ENCODE results near the gene CLINT1. TPM values are rescaled to one million over a fixed set of nuclear protein-coding genes. Genes with fewer than 3 reads are reported as not detected.

Gene CLINT1
- total and polyA plus RNA-seq, 2 of the 13 experiments (the other 11 are each of a cell fraction or from before 2014, with no cell fraction given) = 64.0 to 104 TPM

DNA sequence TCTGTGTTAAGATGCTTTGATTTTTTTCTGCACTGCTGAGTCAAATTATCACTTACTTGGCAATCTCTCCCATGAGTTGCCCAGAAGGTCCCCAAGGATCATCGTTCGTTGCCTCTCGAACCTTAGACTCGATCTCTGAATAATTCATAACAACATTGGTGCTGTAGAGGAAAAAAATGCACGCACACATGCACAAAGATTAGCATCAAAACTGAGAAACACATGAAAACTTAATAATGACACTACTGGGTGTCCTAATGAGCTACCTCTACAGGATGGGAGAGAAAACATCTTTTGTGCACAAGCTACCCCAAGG is 41.6 kb downstream of the CLINT1 start:
- CTCF ChIA-PET (ENCODE audit: low intra/inter-chr PET ratio, low total read pairs) = interaction anchor here (1.1 to 2.6 kb wide), 5 partner anchors 38 to 178 kb away, joined by 3 to 21 read pairs (median 11); no protein-coding TSS in a partner anchor
- H3K27ac ChIP-seq (ENCODE audit: extremely low read length, insufficient read depth, low read length) = no peak overlapping the region
- H2AFZ ChIP-seq (ENCODE audit: low read length) = no peak overlapping the region
- in situ Hi-C loops (cut with HindIII; ENCODE audit: extremely low pct_ligation_motif_present, low pct_unique_long_range_greater_than_20kb) = no loop called here
- no peak for DNase-seq (ENCODE audit: low spot score)
- no peak for FAIRE-seq
- no peak overlapping the region for H3K4me2 ChIP-seq (ENCODE audit: low read depth, low read length)
- WGBS (ENCODE audit: low lambda C conversion rate) = 97% methylated on average over 5 of the region's 5 CpGs
- peaks cover 39% of the 10 kb centered on the region for H3K79me2 ChIP-seq (ENCODE audit: insufficient read depth, low read length)
- intact Hi-C loops (cut with micrococcal nuclease; ENCODE audit: unreplicated experiment) = loop anchor here (1.0 kb wide), 1 partner anchor 132 kb away; no protein-coding TSS in a partner anchor
- peaks cover 8 to 31% of the 10 kb centered on the region in 2 experiments for H3K36me3 ChIP-seq (replicated peaks in 1 of 2; ENCODE audit: control insufficient read depth in 1 of 2, insufficient read depth in 2 of 2, low read length in 2 of 2)
- peaks cover 31% of the 10 kb centered on the region for H3K4me1 ChIP-seq (ENCODE audit: insufficient read depth, low read length)
- peaks cover 30% of the 10 kb centered on the region for H4K20me1 ChIP-seq (ENCODE audit: insufficient read depth, low read length)
- ATAC-seq = no peak
- POLR2A ChIA-PET = no interaction called here
- no peak for TF ChIP-seq ATF7 (IDR thresholded peaks at IDR 0.05)
- TF ChIP-seq ATF7 (CRISPR knock-in tag; IDR thresholded peaks at IDR 0.05) = no peak
- TF ChIP-seq ZNF629 (CRISPR knock-in tag; conservative IDR thresholded peaks at IDR 0.05) = no peak
- TF ChIP-seq SP2 (CRISPR knock-in tag; IDR thresholded peaks at IDR 0.05) = no peak
- no peak for TF ChIP-seq HNRNPH1 (optimal IDR thresholded peaks at IDR 0.05; ENCODE audit: low read depth, low read length)
- no peak for TF ChIP-seq DNMT1 (CRISPR knock-in tag; IDR thresholded peaks at IDR 0.05)
- TF ChIP-seq, protein P1, sequence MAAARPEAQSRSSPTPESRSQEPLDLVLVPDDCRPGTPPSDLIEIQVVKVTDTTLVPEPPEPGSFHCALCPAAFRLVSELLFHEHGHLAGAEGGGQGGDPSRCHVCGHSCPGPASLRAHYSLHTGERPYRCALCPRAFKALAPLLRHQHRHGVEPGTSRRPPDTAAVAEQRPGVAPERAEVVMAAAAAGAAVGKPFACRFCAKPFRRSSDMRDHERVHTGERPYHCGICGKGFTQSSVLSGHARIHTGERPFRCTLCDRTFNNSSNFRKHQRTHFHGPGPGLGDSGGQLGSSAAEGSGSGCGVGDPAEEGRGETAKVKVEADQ (CRISPR knock-in tag; IDR thresholded peaks at IDR 0.05; ENCODE audit: borderline replicate concordance) = no peak
- TF ChIP-seq POGZ (CRISPR knock-in tag; IDR thresholded peaks at IDR 0.05) = no peak
- H3K4me3 ChIP-seq (replicated peaks in 1 of 3; ENCODE audit: insufficient read depth in 1 of 3, low read depth in 2 of 3, low read length in 3 of 3) = no peak overlapping the region
- no peak overlapping the region for H3K9ac ChIP-seq (ENCODE audit: insufficient read depth, low read depth, low read length)
- H3K27me3 ChIP-seq (ENCODE audit: control insufficient read depth in 1 of 2, insufficient read depth in 2 of 2, low read length in 2 of 2) = no peaks in the 10 kb centered on the region
- no peaks in the 10 kb centered on the region for H3K9me3 ChIP-seq (ENCODE audit: low read length)
- no TSS peak for BruUV-seq (replicated peaks)

Data from HepG2 (cell line).